SK-N-SH treated with all-trans-retinoic acid at 6 μM for 48 hours (cell line): ENCODE measurements around the gene FXYD2.

Experiments used
- CSRNP3 ChIP-seq: fragments of 250-450 bp; sonication (Bioruptor Pico); IDR thresholded peaks from 2 replicates; pipeline ENCODE4 v1.5.1; 2021; ENCODE audit warnings: mild to moderate bottlenecking, moderate library complexity
- PATZ1 ChIP-seq: fragments of 250-450 bp; sonication (Bioruptor Pico); IDR thresholded peaks from 2 replicates; pipeline ENCODE4 v1.8.0; 2020; ENCODE audit warnings: mild to moderate bottlenecking, moderate library complexity, borderline replicate concordance
- ZFP30 ChIP-seq: fragments of 450-650 bp; formaldehyde crosslinking; IDR thresholded peaks from 2 replicates; pipeline ENCODE4 v1.5.0; 2022; ENCODE audit warnings: mild to moderate bottlenecking, moderate library complexity
- ZNF8 ChIP-seq: fragments of 450-650 bp; formaldehyde crosslinking; IDR thresholded peaks from 2 replicates; pipeline ENCODE4 v1.5.0; 2020; ENCODE audit warnings: mild to moderate bottlenecking, moderate library complexity

- TF ChIP-seq CSRNP3 (CRISPR knock-in tag), result no peak
- TF ChIP-seq ZFP30 (CRISPR knock-in tag), result no peak
- TF ChIP-seq ZNF8 (CRISPR knock-in tag), result no peak
- TF ChIP-seq PATZ1 (CRISPR knock-in tag), result no peak
Measured at GRCh38 chr11:117873828-117874125, 49.2 kb upstream of the FXYD2 start.
